HG03432 (cell line): ENCODE results near the gene KCNQ1OT1.

Source experiments
- ATAC-seq: cut with Tn5 transposase; IDR thresholded peaks from one replicate; pipeline ENCODE4 v1.9.1; 2021; ENCODE audit warnings: mild to moderate bottlenecking, moderate library complexity; ENCODE audit not compliant: unreplicated experiment

KCNQ1OT1 gene

DNA sequence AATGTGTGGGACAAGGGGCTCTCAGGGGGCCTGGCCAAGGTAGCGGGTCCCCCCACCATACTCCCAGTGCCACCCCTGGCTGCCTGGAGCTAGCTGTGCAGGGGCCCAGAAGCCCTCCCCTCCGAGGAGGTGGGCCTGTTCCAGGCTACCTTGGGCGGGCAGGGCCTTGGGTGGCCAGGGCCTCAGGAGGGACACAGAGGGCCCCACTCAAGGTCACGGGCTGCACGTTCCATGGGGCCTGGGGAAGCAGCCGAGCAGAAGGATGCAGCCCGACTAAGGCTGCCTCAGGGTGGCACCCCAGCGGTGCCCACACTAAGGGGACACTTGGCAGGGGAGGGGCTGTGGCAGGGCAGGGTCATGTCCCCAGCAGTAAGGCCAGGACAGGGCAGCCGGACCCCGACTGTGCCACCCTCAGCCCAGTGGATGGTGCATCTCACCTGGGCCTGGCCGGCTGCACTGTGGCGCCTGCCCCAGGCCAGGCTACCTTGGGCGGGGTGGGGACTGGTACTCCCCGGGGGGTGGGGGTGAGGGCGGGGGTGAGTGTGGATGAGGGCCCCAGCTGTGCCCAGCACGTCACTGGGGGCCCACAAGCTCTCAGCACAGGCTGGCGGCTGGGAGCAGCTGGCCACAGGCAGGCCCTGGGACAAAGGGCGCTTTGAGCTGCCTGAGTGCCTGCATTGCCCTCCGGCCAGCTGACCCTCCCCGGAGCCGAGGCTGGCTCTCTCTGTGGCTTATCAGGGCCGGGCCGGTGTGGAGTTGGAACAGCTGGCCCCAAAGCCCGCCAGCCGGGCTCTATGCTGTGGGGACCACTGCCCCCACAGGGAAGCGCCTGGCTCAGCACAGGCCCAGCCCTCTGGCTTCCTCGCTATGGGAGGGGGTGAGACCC, 137.9 kb downstream of the KCNQ1OT1 start:
- ATAC-seq, result no peak

- no peak for ATAC-seq
Observed at GRCh38 chr11:2559527-2560311, 140.1 kb downstream of the KCNQ1OT1 start.

GRCh38 chr11:2558861-2559526, 140.8 kb downstream of the KCNQ1OT1 start:
- ATAC-seq, result no peak

- no peak for ATAC-seq
Observed at GRCh38 chr11:2558397-2558796, 141.4 kb downstream of the KCNQ1OT1 start.
